ENCODE results near the gene SIRT5.

The SIRT5 gene

DNA sequence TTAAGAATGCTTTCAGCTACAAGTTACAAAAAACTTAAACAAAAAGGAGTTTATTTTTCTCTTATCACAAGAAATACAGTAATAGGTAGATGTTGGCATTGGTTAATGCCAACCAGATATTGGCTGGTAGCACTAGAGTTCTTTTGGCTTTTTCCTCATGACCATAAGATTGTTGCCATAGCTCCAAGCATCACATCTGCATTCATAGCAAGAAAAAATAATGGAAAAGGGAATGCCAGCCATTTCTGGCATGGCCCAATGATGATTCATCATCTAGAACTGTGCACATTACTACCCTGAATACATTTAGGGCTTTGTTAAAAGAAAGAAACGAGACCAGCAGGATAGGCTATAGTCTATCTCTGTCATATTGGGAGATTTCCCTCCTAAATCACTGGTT, 20.8 kb upstream of the SIRT5 start:
- H3K9me3 ChIP-seq, result no peaks in the 10 kb centered on the region
- no peaks in the 10 kb centered on the region for H3K36me3 ChIP-seq
- DNase-seq, result no peak
- no peaks in the 10 kb centered on the region for H3K27me3 ChIP-seq
- H3K4me3 ChIP-seq, result no peak overlapping the region
- intact Hi-C loops (cut with DNase I; ENCODE audit: low total_unique reads), result no loop called here
- no peak overlapping the region for H3K27ac ChIP-seq
- TF ChIP-seq, protein P1, sequence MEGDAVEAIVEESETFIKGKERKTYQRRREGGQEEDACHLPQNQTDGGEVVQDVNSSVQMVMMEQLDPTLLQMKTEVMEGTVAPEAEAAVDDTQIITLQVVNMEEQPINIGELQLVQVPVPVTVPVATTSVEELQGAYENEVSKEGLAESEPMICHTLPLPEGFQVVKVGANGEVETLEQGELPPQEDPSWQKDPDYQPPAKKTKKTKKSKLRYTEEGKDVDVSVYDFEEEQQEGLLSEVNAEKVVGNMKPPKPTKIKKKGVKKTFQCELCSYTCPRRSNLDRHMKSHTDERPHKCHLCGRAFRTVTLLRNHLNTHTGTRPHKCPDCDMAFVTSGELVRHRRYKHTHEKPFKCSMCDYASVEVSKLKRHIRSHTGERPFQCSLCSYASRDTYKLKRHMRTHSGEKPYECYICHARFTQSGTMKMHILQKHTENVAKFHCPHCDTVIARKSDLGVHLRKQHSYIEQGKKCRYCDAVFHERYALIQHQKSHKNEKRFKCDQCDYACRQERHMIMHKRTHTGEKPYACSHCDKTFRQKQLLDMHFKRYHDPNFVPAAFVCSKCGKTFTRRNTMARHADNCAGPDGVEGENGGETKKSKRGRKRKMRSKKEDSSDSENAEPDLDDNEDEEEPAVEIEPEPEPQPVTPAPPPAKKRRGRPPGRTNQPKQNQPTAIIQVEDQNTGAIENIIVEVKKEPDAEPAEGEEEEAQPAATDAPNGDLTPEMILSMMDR (IDR thresholded peaks at IDR 0.05), result no peak
- H3K4me1 ChIP-seq, result no peaks in the 10 kb centered on the region

DNA sequence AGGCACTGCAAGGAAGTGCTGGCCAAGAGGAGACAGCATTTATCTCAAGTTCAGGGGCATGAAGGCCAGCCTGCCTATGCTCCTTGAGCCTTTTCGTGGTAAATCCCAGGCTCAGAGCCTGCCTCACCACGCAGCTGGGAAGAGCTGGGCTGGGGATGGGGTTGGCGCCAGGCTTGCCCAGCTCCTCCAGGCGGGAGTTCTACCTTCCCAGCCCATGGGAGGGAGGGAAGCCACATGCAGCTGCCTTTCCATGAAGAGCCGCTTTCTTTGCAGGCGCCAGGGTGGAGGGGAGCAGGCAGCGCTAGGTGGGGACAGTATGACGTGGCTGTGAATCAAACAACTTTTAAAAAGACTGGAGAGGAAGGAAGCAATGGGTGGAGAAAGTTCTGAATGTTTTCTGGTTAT, 19.5 kb upstream of the SIRT5 start:
- H3K4me1 ChIP-seq, result no peaks in the 10 kb centered on the region
- H3K27ac ChIP-seq, result no peak overlapping the region
- no peaks in the 10 kb centered on the region for H3K27me3 ChIP-seq
- DNase-seq, result peak in 1 of 2 donors; percentile 45
- no peaks in the 10 kb centered on the region for H3K9me3 ChIP-seq
- H3K4me3 ChIP-seq, result no peak overlapping the region
- TF ChIP-seq, protein P1 (IDR thresholded peaks at IDR 0.05), result no peak
- intact Hi-C loops (cut with DNase I; ENCODE audit: low total_unique reads), result no loop called here
- no peaks in the 10 kb centered on the region for H3K36me3 ChIP-seq

DNA sequence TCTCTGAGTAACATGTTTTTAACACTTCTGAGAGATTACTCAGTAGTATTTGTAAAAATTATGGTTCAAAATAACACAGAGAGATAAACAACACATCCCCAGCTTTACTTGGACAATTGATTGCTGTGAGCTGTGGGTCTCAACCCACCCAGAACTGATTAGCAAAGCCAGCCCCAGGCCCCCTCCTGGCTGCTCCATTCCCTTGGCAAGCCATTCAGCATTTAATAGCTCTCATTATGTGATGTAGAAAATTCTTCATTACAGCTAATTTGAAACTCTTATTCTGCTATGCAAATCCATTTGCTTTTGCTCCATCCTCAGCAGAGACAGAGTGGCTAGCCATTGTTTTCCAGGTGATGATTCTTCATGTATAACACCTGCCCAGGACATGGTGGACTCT, 16.6 kb upstream of the SIRT5 start:
- no peaks in the 10 kb centered on the region for H3K9me3 ChIP-seq
- no peaks in the 10 kb centered on the region for H3K27me3 ChIP-seq
- H3K36me3 ChIP-seq, result no peaks in the 10 kb centered on the region
- no peaks in the 10 kb centered on the region for H3K4me1 ChIP-seq
- TF ChIP-seq, protein P1 (IDR thresholded peaks at IDR 0.05), result no peak
- no peak for DNase-seq
- no peak overlapping the region for H3K4me3 ChIP-seq
- no peak overlapping the region for H3K27ac ChIP-seq
- intact Hi-C loops (cut with DNase I; ENCODE audit: low total_unique reads), result no loop called here

DNA sequence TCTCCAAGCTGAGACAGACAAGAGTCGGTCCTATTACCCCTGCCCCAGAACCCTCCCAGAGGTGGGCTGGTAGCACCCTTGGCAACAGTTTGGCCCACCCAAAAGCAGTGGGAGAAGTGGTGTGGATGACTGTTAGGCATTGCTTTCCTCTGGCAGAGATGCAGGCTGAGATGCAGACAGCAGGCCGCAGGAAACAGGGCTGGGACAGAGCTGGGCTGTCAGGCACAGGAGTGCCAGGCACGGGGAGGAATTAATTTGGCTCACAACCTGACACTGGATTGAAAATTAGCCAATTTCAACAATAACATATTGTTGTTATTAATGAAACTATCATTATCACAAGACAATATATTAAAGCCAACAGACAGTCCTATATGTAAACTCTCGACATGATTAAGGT, 15.7 kb upstream of the SIRT5 start:
- Histone ChIP-seq H3K27ac (no peak overlapping the region), H3K9me3 (no peaks in the 10 kb centered on the region), H3K4me3 (no peak overlapping the region), H3K4me1 (no peaks in the 10 kb centered on the region), H3K27me3 (no peaks in the 10 kb centered on the region), H3K36me3 (no peaks in the 10 kb centered on the region)
- TF ChIP-seq, protein P1 (IDR thresholded peaks at IDR 0.05), result no peak
- no peak for DNase-seq
- intact Hi-C loops (cut with DNase I; ENCODE audit: low total_unique reads), result no loop called here

DNA sequence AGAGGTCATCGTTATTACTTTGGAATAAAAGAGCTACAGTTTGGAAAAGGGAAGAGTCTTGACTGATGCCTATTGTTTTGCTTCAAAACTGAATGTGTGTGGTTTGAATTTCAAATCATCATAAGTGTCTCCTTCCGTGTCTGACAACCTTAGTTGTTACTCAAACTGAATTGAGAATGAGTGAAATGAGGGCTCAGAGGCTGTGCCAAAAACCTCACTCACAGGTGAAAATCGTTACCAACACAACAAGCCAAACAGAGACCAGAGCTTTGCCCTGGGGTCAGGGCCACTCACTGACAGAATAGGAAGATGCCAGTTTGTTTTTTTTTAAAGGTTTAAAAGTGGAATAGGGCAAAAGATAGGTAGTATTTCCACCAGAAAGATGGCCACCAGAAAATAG, 15.2 kb upstream of the SIRT5 start:
- H3K27me3 ChIP-seq, result peaks cover 0 to 3% of the 10 kb centered on the region in 2 donors
- no peaks in the 10 kb centered on the region for H3K9me3 ChIP-seq
- no peaks in the 10 kb centered on the region for H3K36me3 ChIP-seq
- H3K4me3 ChIP-seq, result no peak overlapping the region
- no peak for DNase-seq
- TF ChIP-seq, protein P1 (IDR thresholded peaks at IDR 0.05), result no peak
- intact Hi-C loops (cut with DNase I; ENCODE audit: low total_unique reads), result no loop called here
- H3K4me1 ChIP-seq, result no peaks in the 10 kb centered on the region
- no peak overlapping the region for H3K27ac ChIP-seq

DNA sequence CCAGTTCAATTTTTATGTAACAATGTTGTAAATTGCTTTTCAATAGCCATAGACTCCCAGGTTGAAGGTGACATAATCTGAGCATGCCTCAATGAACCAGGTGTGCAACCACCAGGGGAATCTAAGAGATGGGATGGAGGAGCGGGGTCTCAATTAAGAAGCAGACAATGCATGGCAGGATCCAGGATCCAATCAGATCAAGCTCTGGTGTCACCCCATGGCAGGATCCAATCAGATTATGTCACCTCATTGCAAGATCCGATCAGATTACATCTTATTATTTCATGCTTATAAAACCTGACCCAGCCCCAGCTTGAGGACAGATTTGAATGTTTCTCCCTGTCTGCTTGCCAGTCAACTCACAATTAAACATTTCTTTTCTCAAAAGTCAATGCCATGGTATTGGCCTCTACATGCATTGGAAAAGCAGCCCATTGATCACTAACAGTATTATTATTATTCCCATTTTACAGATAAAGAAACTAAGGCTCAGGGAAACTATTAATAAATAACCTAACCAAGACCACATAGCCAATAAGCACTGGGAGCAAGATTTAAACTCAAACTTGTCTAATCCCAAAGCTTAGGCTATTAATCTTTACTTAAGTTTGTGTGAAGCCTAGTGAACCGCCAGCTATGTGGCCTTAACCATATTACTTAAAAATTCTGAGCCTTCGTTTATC, 14.3 kb upstream of the SIRT5 start:
- TF ChIP-seq, protein P1 (IDR thresholded peaks at IDR 0.05), result no peak
- H3K36me3 ChIP-seq, result no peaks in the 10 kb centered on the region
- intact Hi-C loops (cut with DNase I; ENCODE audit: low total_unique reads), result no loop called here

More for the DNA sequence above, 14.3 kb upstream of the SIRT5 start:
- no peaks in the 10 kb centered on the region for H3K4me1 ChIP-seq
- peaks cover 0 to 8% of the 10 kb centered on the region in 2 donors for H3K27me3 ChIP-seq
- H3K9me3 ChIP-seq, result no peaks in the 10 kb centered on the region
- no peak overlapping the region for H3K4me3 ChIP-seq
- no peak overlapping the region for H3K27ac ChIP-seq
- DNase-seq, result no peak

All from tibial artery (tissue), 4 donors.